Mucosa of stomach (tissue), 1 donor: ENCODE results near the gene GALNT17.
"Not testable (repeated sequence)": the region's sequence is repeated elsewhere in the genome, so short reads cannot be mapped to it uniquely, and the experiment has no call there.

Experiments
- H3K27me3 ChIP-seq: one replicate; pipeline ENCODE4 v1.7.0; 2013; ENCODE audit warnings: mild to moderate bottlenecking, low read length; ENCODE audit not compliant: control insufficient read depth, insufficient read depth
- H3K36me3 ChIP-seq: one replicate; pipeline ENCODE4 v1.7.0; 2013; ENCODE audit warnings: low read length; ENCODE audit not compliant: control insufficient read depth, insufficient read depth
- H3K4me1 ChIP-seq: one replicate; pipeline ENCODE4 v1.7.0; 2013; ENCODE audit warnings: mild to moderate bottlenecking, low read length; ENCODE audit not compliant: control insufficient read depth, insufficient read depth
- H3K4me3 ChIP-seq: one replicate; pipeline ENCODE4 v1.7.0; 2013; ENCODE audit warnings: low read length
- H3K9ac ChIP-seq: one replicate; pipeline ENCODE4 v1.7.0; 2013; ENCODE audit warnings: mild to moderate bottlenecking, low read length, moderate library complexity
- H3K9me3 ChIP-seq: one replicate; pipeline ENCODE4 v1.7.0; 2013; ENCODE audit warnings: mild to moderate bottlenecking, low read length, moderate library complexity; ENCODE audit not compliant: control insufficient read depth
- donor health status: Pancreatic carcinoma.

GALNT17 gene

GRCh38 chr7:71182438-71182935 lies 50.5 kb downstream of the GALNT17 start:
- Histone ChIP-seq H3K9me3 (no peaks in the 10 kb centered on the region), H3K9ac (no peak overlapping the region), H3K36me3 (no peaks in the 10 kb centered on the region), H3K4me1 (no peaks in the 10 kb centered on the region), H3K4me3 (no peak overlapping the region), H3K27me3 (no peaks in the 10 kb centered on the region)

GRCh38 chr7:71184136-71184535 lies 52.2 kb downstream of the GALNT17 start:
- no peaks in the 10 kb centered on the region for H3K4me1 ChIP-seq
- no peak overlapping the region for H3K9ac ChIP-seq
- no peak overlapping the region for H3K4me3 ChIP-seq
- no peaks in the 10 kb centered on the region for H3K9me3 ChIP-seq
- no peaks in the 10 kb centered on the region for H3K36me3 ChIP-seq
- no peaks in the 10 kb centered on the region for H3K27me3 ChIP-seq

GRCh38 chr7:71184609-71185008 lies 52.7 kb downstream of the GALNT17 start:
- H3K36me3 ChIP-seq: no peaks in the 10 kb centered on the region
- H3K27me3 ChIP-seq: no peaks in the 10 kb centered on the region
- H3K4me1 ChIP-seq: no peaks in the 10 kb centered on the region
- H3K4me3 ChIP-seq: no peak overlapping the region
- H3K9ac ChIP-seq: no peak overlapping the region
- no peaks in the 10 kb centered on the region for H3K9me3 ChIP-seq

GRCh38 chr7:71186535-71187057 lies 54.7 kb downstream of the GALNT17 start:
- no peaks in the 10 kb centered on the region for H3K9me3 ChIP-seq
- H3K27me3 ChIP-seq: no peaks in the 10 kb centered on the region
- no peaks in the 10 kb centered on the region for H3K36me3 ChIP-seq
- no peak overlapping the region for H3K4me3 ChIP-seq
- no peak overlapping the region for H3K9ac ChIP-seq
- no peaks in the 10 kb centered on the region for H3K4me1 ChIP-seq

- Histone ChIP-seq H3K27me3 (no peaks in the 10 kb centered on the region), H3K36me3 (no peaks in the 10 kb centered on the region), H3K9me3 (no peaks in the 10 kb centered on the region), H3K4me1 (no peaks in the 10 kb centered on the region), H3K9ac (no peak overlapping the region), H3K4me3 (no peak overlapping the region)
These were observed 59.8 kb downstream of the GALNT17 start for GRCh38 chr7:71191771-71192170.

GRCh38 chr7:71193099-71193810 lies 61.3 kb downstream of the GALNT17 start:
- no peaks in the 10 kb centered on the region for H3K9me3 ChIP-seq
- no peak overlapping the region for H3K9ac ChIP-seq
- H3K36me3 ChIP-seq: no peaks in the 10 kb centered on the region
- H3K4me3 ChIP-seq: no peak overlapping the region
- no peaks in the 10 kb centered on the region for H3K27me3 ChIP-seq
- no peaks in the 10 kb centered on the region for H3K4me1 ChIP-seq

- Histone ChIP-seq H3K27me3 (no peaks in the 10 kb centered on the region), H3K36me3 (no peaks in the 10 kb centered on the region), H3K4me1 (no peaks in the 10 kb centered on the region), H3K9me3 (no peaks in the 10 kb centered on the region), H3K9ac (no peak overlapping the region), H3K4me3 (no peak overlapping the region)
These were observed 66.4 kb downstream of the GALNT17 start for GRCh38 chr7:71198391-71198790.

GRCh38 chr7:71198887-71199286 lies 66.9 kb downstream of the GALNT17 start:
- Histone ChIP-seq H3K9me3 (no peaks in the 10 kb centered on the region), H3K4me1 (no peaks in the 10 kb centered on the region), H3K27me3 (no peaks in the 10 kb centered on the region), H3K36me3 (no peaks in the 10 kb centered on the region), H3K4me3 (no peak overlapping the region), H3K9ac (no peak overlapping the region)

GRCh38 chr7:71206184-71206583 lies 74.2 kb downstream of the GALNT17 start:
- Histone ChIP-seq H3K27me3 (no peaks in the 10 kb centered on the region), H3K4me1 (no peaks in the 10 kb centered on the region), H3K9ac (no peak overlapping the region), H3K4me3 (no peak overlapping the region), H3K36me3 (no peaks in the 10 kb centered on the region), H3K9me3 (no peaks in the 10 kb centered on the region)

GRCh38 chr7:71208881-71209280 lies 76.9 kb downstream of the GALNT17 start:
- Histone ChIP-seq H3K4me3 (no peak overlapping the region), H3K9ac (no peak overlapping the region), H3K4me1 (no peaks in the 10 kb centered on the region)

GRCh38 chr7:71209484-71209883 lies 77.5 kb downstream of the GALNT17 start:
- H3K9me3 ChIP-seq, H3K27me3 ChIP-seq, H3K36me3 ChIP-seq, H3K9ac ChIP-seq, H3K4me1 ChIP-seq, H3K4me3 ChIP-seq: not testable (repeated sequence)

More at GRCh38 chr7:71208881-71209280, 76.9 kb downstream of the GALNT17 start:
- no peaks in the 10 kb centered on the region for H3K9me3 ChIP-seq
- H3K27me3 ChIP-seq: no peaks in the 10 kb centered on the region
- no peaks in the 10 kb centered on the region for H3K36me3 ChIP-seq

- H3K36me3 ChIP-seq: no peaks in the 10 kb centered on the region
- H3K9ac ChIP-seq: no peak overlapping the region
- H3K4me1 ChIP-seq: no peaks in the 10 kb centered on the region
- no peaks in the 10 kb centered on the region for H3K27me3 ChIP-seq
- H3K4me3 ChIP-seq: no peak overlapping the region
- H3K9me3 ChIP-seq: no peaks in the 10 kb centered on the region
These were observed 78.3 kb downstream of the GALNT17 start for GRCh38 chr7:71210220-71210619.
